Stimulated activated CD4-positive, alpha-beta T cell treated with anti-CD3 and anti-CD28 coated beads, TNF-alpha, amount 100 ng/mL, for 1 hour (primary cell): Measurements from ENCODE around the gene ASCL1.

Experiments used
- DNase-seq, 3 donors: peaks; one replicate each; pipeline ENCODE4 v3.0.0-alpha.2; 2020; ENCODE audit warnings: low read depth in 3 of 3, low spot score in 1 of 3

ASCL1 gene

GRCh38 chr12:102957339-102958050, at the start of gene ASCL1:
ASCL1 (plus strand) TSS chr12:102957674; CDS start chr12:102958245, 571 bp downstream.
- no peak for DNase-seq

- no peak for DNase-seq
Observed at GRCh38 chr12:102907918-102908317, 49.6 kb upstream of the ASCL1 start.

GRCh38 chr12:102910137-102910536, 47.3 kb upstream of the ASCL1 start:
- no peak for DNase-seq

DNA sequence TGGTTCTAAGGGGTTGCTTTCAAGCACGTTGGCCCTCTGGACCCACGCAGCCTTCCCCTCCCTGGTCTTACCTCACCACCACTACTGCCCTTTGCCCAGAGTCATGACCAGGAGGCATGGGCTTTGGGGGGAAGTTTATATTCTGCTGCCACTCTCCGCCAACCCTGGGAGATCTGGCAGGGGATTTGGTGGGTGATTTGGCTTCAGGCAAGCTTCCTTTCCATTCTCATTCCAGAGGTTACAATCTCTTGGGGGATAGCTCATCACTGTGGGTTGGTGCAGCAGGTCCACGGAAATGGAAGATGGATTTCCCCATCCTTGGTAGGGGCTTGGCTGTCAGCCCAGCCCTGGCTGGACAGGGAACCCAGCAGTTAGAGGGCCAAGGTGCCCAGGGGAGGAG, 46.7 kb upstream of the ASCL1 start:
- DNase-seq, result no peak

- no peak for DNase-seq
Observed at GRCh38 chr12:102911320-102911719, 46.2 kb upstream of the ASCL1 start.

GRCh38 chr12:102912258-102912657, 45.2 kb upstream of the ASCL1 start:
- DNase-seq, result no peak

DNA sequence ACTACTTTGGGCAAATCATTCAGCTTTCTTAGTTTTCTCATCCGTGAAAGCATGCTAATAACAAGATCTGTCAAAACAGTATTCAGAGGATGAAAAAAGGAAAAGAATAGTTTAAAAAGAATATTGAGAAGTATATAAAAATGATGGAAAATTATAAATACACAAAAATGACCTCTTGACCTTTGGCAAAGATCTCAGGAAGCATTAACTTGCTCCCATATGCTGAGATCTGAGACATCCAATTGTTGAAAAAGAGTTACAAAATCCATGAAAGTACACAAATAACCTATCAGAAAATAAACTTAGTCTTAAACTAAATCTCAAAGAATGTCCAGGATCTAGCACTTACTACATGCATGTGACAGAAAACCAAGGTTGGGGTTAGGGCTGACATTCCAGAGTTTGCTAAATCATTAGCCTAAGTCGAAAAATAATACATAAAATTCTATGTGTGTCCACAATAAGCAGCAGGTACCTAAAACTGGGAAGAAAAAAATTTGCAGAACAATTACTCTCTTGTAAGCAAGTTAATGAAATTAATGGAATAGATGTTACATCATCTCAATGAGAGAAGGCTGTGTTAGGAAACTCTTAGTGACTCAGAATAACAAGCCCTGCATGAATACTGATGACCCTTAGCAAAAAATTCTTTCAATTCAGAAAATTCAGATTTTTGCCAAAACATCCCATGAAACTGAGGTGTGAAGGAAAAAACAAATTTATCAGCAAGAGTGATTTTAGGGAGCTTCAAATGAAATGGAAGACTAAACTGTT, 43.8 kb upstream of the ASCL1 start:
- no peak for DNase-seq

- no peak for DNase-seq
Observed at GRCh38 chr12:102916252-102917025, 41.0 kb upstream of the ASCL1 start.

DNA sequence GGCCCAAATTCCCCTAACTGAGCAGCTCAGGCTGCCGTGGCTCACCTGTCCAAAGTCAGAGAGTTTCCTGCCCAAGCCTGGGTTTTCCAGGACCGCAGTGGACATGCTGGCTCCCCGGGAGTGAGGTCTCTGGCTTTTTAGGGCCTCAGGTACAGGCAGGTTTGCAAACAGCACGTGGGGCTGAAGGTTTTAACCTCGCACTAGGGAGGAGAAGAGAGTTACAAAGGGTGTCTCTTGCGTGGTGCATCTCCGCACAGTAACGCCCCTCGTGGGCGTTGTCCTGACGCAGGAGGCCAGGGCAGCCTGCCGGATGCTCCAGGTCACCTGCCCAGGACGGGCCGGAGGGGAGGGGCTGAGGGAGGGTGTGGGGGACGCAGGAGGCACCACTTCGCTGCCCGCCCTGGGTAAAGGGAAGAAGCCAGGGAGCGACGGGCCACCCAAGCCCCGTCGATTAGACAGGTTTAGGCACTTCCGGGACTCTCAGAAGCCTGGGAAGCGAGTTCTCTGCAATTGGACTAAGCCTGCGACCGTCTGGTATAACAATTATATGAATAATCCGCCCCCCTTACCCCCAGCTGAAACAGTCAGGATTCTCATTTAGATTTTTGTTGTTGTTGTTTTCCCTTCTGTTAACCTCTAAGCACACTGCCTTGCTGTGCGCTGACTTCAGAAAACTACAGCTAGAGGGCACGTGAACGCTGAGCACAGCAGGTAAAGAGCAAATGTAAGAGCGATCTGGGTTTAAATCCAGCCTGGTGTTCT, 40.3 kb upstream of the ASCL1 start, which contains the start of gene PAH:
Gene PAH, minus strand, starts transcription at position 219 of the 762 bp plus-strand sequence. Its CDS starts 114 bp downstream, at position 105.
- no peak for DNase-seq

- DNase-seq, result no peak
Observed at GRCh38 chr12:102918840-102919239, 38.6 kb upstream of the ASCL1 start.

GRCh38 chr12:102920271-102920670, 37.2 kb upstream of the ASCL1 start:
- no peak for DNase-seq

GRCh38 chr12:102921240-102921639, 36.2 kb upstream of the ASCL1 start:
- DNase-seq, result no peak

GRCh38 chr12:102927220-102927619, 30.3 kb upstream of the ASCL1 start:
- no peak for DNase-seq

- no peak for DNase-seq
Observed at GRCh38 chr12:102933168-102933567, 24.3 kb upstream of the ASCL1 start.

- DNase-seq, result no peak
Observed at GRCh38 chr12:102939059-102939458, 18.4 kb upstream of the ASCL1 start.

DNA sequence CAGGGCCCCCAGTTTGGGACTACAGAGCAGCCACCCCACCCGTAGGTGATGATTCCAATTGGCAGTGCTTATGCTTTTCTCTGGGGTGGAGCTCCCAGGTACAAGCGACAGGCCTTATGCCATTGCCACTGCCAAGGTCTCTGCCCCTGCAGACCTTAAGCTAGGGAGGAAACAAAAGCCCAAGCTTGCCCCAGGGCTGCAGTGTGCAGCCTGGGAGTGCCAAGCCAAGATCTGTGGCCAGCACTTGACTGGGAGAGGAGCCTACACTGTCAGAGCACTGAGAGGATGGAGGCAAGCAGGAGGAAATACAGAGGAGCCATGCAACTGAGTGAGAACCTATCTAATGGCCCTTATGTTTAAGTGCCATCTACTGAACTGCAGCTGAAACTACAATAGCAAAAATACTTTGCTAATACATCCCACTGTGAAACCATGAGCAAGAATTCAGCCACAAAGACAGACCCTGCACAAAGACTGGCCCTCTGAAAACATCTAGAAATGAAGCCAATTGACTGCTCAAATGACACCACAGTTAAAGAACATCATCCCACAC, 17.7 kb upstream of the ASCL1 start:
- no peak for DNase-seq

DNA sequence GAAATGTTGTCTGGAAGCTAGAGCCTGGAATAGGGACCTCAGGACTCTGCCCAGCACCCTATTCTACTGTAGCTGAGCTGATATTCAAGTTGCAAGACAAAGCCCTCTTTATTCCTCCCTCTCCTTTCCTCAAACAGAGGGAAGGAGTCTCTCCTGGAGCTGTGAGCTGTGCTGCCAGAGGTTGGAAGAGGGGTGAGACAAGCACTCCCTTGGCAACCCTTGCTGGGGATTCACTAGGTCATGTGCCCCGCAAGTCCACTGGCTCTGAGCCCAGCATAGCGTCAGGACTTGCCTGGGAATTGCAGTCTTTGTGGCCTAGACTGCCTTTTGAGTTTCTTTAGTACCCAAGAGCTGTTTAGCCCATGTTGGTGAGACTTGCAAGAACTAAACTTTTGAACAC, 11.4 kb upstream of the ASCL1 start:
- no peak for DNase-seq

DNA sequence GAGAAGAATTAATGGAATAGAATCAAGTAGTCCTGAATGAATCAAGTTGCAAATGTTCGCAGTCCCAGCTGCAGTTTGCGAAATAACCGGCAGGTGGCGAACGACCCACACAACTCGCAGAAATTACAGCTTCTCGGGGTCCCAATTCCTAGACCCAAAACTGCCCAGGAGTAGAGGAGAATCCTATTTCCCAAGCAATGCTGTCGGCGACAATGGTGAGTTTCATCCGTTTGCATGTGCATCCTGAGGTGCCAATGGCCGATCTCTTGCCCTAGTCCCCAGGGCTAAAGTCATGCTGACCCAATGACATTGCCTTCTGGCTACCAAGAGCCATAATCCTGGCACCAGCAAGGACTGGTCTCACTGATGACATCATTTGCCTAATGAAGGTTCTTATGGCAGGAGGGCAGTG, 8.5 kb upstream of the ASCL1 start:
- DNase-seq, result peak in 2 of 3 donors; percentile 12 to 46

GRCh38 chr12:102950107-102950949, 7.1 kb upstream of the ASCL1 start:
- DNase-seq, result no peak
